Cardiac fibroblast (primary cell): ENCODE data around the gene ADAM15.

ENCODE experiments used
- DNase-seq, 2 donors: peaks; one replicate each; pipeline versions ENCODE4 v3.0.0 to v3.0.0-alpha.2; 2010; ENCODE audit warnings: low read depth in 2 of 2
- H3K4me3 ChIP-seq, 2 donors: replicated peaks in 1 of 2; 1 replicate in 1 of 2; 2 replicates in 1 of 2; pipeline ENCODE4 v1.5.1; 2011; ENCODE audit warnings: low read depth in 2 of 2, low read length in 2 of 2, mild to moderate bottlenecking in 2 of 2, moderate library complexity in 1 of 2
- CTCF ChIP-seq: IDR thresholded peaks from one replicate; pipeline ENCODE4 v1.5.1; 2011; ENCODE audit warnings: low read depth, mild to moderate bottlenecking, low read length, inconsistent platforms

The ADAM15 gene

GRCh38 chr1:155004352-155005075, 46.6 kb upstream of the ADAM15 start:
- no peak for DNase-seq

GRCh38 chr1:155005076-155006011, 45.8 kb upstream of the ADAM15 start:
- no peak for TF ChIP-seq CTCF
- DNase-seq: peak in 1 of 2 donors; percentile 47
- H3K4me3 ChIP-seq: no peak overlapping the region

More at GRCh38 chr1:155004352-155005075, 46.6 kb upstream of the ADAM15 start:
- peak overlapping the region; percentile 85 to 88 for H3K4me3 ChIP-seq
- TF ChIP-seq CTCF: no peak

- no peak for TF ChIP-seq CTCF
- no peak overlapping the region for H3K4me3 ChIP-seq
- DNase-seq: peak; percentile 39 to 51
Observed at GRCh38 chr1:155006601-155007101, 44.5 kb upstream of the ADAM15 start.

- no peak for DNase-seq
- no peak for TF ChIP-seq CTCF
- H3K4me3 ChIP-seq: no peak overlapping the region
Observed at GRCh38 chr1:155007251-155007828, 43.8 kb upstream of the ADAM15 start.

GRCh38 chr1:155008015-155008941, 42.8 kb upstream of the ADAM15 start:
- no peak for DNase-seq
- no peak for TF ChIP-seq CTCF
- no peak overlapping the region for H3K4me3 ChIP-seq
